KMS-11 (cell line): Measurements from ENCODE around the gene PALM.

Source experiments
- H2AFZ ChIP-seq: fragments of 200-600 bp; sonication (generic); 2 replicates; pipeline ENCODE4 v1.6.1; 2016; ENCODE audit warnings: antibody characterized with exemption, mixed run types, low read depth
- H3K27ac ChIP-seq: fragments of 200-600 bp; sonication (generic); 2 replicates; pipeline ENCODE4 v1.6.1; 2016; ENCODE audit warnings: mild to moderate bottlenecking, mixed run types
- H3K27me3 ChIP-seq: fragments of 200-600 bp; sonication (generic); 2 replicates; pipeline ENCODE4 v1.6.1; 2017; ENCODE audit warnings: mild to moderate bottlenecking, low read depth, mixed run types, moderate library complexity; ENCODE audit not compliant: insufficient read depth
- H3K36me3 ChIP-seq: fragments of 200-600 bp; sonication (generic); 2 replicates; pipeline ENCODE4 v1.6.1; 2017; ENCODE audit warnings: mild to moderate bottlenecking, mixed run types; ENCODE audit not compliant: insufficient read depth
- H3K4me1 ChIP-seq: fragments of 200-600 bp; sonication (generic); 2 replicates; pipeline ENCODE4 v1.6.1; 2016; ENCODE audit warnings: mild to moderate bottlenecking, low read depth, mixed run types; ENCODE audit not compliant: poor library complexity, severe bottlenecking
- H3K4me2 ChIP-seq: fragments of 200-600 bp; sonication (generic); 2 replicates; pipeline ENCODE4 v1.7.0; 2016; ENCODE audit warnings: mild to moderate bottlenecking, mixed run types
- H3K4me3 ChIP-seq: fragments of 200-600 bp; sonication (generic); IDR thresholded peaks from 2 replicates; pipeline ENCODE4 v1.6.1; 2017; ENCODE audit warnings: low read depth, low read length, mixed read lengths; ENCODE audit not compliant: insufficient read depth
- H3K79me2 ChIP-seq: fragments of 200-600 bp; sonication (generic); 2 replicates; pipeline ENCODE4 v1.6.1; 2016; ENCODE audit warnings: low read depth, mixed run types; ENCODE audit not compliant: insufficient read depth
- H3K9ac ChIP-seq: fragments of 200-600 bp; sonication (generic); 2 replicates; pipeline ENCODE4 v1.6.1; 2016; ENCODE audit warnings: mild to moderate bottlenecking, mixed run types
- H4K20me1 ChIP-seq: fragments of 200-600 bp; sonication (generic); 2 replicates; pipeline ENCODE4 v1.6.1; 2016; ENCODE audit warnings: mild to moderate bottlenecking, mixed run types; ENCODE audit not compliant: insufficient read depth
- TF ChIP-seq, protein P1 (sequence below): fragments of 200-600 bp; sonication (generic); conservative IDR thresholded peaks from 2 replicates; pipeline ENCODE4 v1.6.1; 2017; ENCODE audit warnings: low read depth, mild to moderate bottlenecking, antibody characterized with exemption, low read length, moderate library complexity, mixed read lengths

PALM gene

DNA sequence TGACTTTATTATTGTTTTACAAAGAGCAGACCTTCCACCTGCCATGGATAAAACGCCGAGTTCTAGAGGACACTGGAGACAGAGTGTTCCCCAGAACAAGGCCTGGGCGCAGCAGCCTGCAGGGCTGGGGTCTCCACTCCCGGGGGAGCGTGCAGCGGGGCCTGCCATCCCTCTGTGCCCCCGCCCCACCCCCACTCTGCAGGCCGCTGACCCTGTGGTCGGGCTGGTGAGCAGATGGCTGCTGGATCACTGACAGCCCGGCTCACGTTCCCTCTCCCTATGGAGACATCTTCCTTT lies 79.9 kb downstream of the PALM start:
- Histone ChIP-seq H3K4me3 (no peak overlapping the region), H3K79me2 (no peaks in the 10 kb centered on the region), H3K27ac (no peak overlapping the region), H4K20me1 (no peaks in the 10 kb centered on the region), H3K4me2 (no peak overlapping the region), H3K27me3 (no peaks in the 10 kb centered on the region; the same call in 1 of the 2 replicates), H2AFZ (no peak overlapping the region), H3K9ac (no peak overlapping the region), H3K4me1 (no peaks in the 10 kb centered on the region), H3K36me3 (no peaks in the 10 kb centered on the region)
- TF ChIP-seq, protein P1, sequence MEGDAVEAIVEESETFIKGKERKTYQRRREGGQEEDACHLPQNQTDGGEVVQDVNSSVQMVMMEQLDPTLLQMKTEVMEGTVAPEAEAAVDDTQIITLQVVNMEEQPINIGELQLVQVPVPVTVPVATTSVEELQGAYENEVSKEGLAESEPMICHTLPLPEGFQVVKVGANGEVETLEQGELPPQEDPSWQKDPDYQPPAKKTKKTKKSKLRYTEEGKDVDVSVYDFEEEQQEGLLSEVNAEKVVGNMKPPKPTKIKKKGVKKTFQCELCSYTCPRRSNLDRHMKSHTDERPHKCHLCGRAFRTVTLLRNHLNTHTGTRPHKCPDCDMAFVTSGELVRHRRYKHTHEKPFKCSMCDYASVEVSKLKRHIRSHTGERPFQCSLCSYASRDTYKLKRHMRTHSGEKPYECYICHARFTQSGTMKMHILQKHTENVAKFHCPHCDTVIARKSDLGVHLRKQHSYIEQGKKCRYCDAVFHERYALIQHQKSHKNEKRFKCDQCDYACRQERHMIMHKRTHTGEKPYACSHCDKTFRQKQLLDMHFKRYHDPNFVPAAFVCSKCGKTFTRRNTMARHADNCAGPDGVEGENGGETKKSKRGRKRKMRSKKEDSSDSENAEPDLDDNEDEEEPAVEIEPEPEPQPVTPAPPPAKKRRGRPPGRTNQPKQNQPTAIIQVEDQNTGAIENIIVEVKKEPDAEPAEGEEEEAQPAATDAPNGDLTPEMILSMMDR, result no peak

DNA sequence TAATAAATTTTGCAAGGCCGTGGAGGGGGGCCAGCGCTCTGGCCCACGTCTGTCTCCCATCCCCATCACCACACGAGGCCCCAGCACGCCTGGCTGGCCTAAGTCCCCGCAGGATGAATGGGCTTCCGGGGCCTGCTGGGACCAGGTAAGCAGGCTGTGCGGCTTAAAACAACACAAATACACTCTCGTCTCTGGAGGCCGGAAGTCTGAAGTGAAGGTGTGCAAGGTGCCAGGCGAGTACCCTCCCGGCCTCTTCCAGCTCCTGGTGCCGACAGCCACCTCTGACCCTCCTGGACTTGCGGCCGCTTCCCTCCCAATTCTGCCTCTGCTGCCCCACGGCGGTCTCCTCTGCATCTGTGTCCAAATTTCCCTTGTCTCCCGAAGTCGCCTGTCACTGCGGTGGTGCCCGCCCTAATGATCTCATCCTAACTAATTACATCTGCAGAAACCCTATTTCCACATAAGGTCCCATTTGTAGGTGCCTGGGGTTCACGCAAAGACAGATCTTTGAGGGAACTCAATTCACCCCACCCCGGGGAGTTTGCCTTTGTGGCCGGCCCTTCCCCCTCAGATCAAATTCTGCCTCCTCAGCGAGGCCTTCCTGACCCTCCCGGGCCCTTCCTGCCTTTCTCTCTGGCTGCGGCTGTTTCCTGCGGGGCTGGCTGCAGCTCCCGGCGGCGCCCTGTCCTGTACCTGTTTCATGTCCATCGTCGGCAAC lies 80.4 kb downstream of the PALM start:
- Histone ChIP-seq H3K9ac (no peak overlapping the region), H4K20me1 (no peaks in the 10 kb centered on the region), H3K79me2 (no peaks in the 10 kb centered on the region), H3K36me3 (no peaks in the 10 kb centered on the region), H3K4me3 (no peak overlapping the region), H3K27ac (no peak overlapping the region), H3K4me1 (no peaks in the 10 kb centered on the region), H2AFZ (no peak overlapping the region), H3K4me2 (no peak overlapping the region), H3K27me3 (no peaks in the 10 kb centered on the region)
- TF ChIP-seq, protein P1, result no peak

DNA sequence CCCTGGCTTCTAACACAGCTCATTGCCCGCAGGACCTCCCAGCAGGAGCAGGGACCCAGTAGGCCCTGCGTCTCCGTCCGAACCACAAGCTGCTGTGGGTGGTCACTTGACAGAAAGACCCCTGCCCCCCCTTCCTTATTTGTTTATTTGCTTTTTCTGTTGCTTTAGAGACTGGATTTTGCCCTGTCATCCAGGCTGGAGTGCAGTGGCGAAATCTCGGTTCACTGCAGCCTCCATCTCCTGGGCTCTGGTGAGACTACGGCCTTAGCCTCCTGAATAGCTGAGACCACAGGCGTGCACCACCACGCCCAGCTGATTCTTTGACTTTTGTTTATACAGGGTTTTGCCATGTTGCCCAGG lies 80.9 kb downstream of the PALM start:
- H2AFZ ChIP-seq, result no peak overlapping the region
- TF ChIP-seq, protein P1, result no peak
- H3K4me2 ChIP-seq, result no peak overlapping the region
- H3K79me2 ChIP-seq, result no peaks in the 10 kb centered on the region
- no peaks in the 10 kb centered on the region for H3K36me3 ChIP-seq
- H4K20me1 ChIP-seq, result no peaks in the 10 kb centered on the region
- no peak overlapping the region for H3K9ac ChIP-seq
- H3K27ac ChIP-seq, result no peak overlapping the region
- no peaks in the 10 kb centered on the region for H3K4me1 ChIP-seq
- H3K4me3 ChIP-seq, result no peak overlapping the region
- no peaks in the 10 kb centered on the region for H3K27me3 ChIP-seq

DNA sequence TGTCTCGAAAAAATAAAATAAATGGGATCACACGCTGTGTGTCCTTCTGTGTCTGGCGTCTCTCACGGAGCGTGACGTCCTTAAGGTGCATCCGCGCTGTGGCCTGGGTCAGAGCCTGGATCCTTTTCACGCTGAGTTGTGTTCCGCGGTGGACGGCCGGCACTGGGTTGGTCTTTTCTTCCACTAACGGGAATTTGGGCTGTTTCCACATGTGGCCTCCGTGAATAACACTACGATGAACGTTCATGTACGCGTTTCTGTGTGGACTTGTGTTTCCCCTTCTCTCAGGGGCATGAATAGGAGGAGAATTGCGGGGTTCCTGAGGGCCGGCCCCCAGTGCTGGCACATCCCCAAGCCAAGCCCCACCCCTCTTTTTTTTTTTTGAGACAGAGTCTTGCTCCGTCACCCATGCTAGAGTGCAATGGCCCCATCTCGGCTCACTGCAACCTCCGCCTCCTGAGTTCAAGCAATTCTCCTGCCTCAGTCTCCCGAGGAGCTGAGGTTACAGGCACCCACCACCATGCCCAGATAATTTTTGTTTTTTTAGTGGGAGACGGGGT lies 82.4 kb downstream of the PALM start:
- Histone ChIP-seq H3K27me3 (no peaks in the 10 kb centered on the region), H2AFZ (no peak overlapping the region), H3K9ac (no peak overlapping the region), H4K20me1 (no peaks in the 10 kb centered on the region), H3K4me2 (no peak overlapping the region), H3K36me3 (no peaks in the 10 kb centered on the region), H3K4me1 (no peaks in the 10 kb centered on the region), H3K4me3 (no peak overlapping the region), H3K79me2 (no peaks in the 10 kb centered on the region), H3K27ac (no peak overlapping the region)
- TF ChIP-seq, protein P1, result no peak
